WTC11 (cell line): Measurements from ENCODE around the gene PABPN1L. TPM values are rescaled to one million over a fixed set of nuclear protein-coding genes. Genes with fewer than 3 reads are reported as not detected.

Source experiments
- ATAC-seq: fragments of 200-7000 bp; cut with Tn5 transposase; 2 replicates; pipeline ENCODE4 v1.10.0; 2021; ENCODE audit warnings: mild to moderate bottlenecking, moderate library complexity
- CTCF ChIA-PET: fragments of 300-600 bp; sonication (Branson Sonifier 250); formaldehyde crosslinking; loops from one replicate; lab custom pipeline; 2021; ENCODE audit warnings: antibody characterized with exemption; lab: Charles Lee
- POLR2A ChIA-PET: fragments of 350-600 bp; sonication (Branson Sonifier 250); formaldehyde crosslinking; loops from one replicate; lab custom pipeline; 2021; ENCODE audit warnings: antibody characterized with exemption; lab: Charles Lee
- DNase-seq: peaks from one replicate; pipeline ENCODE4 v3.0.0; 2021; ENCODE audit warnings: low spot score
- H3K27ac Mint-ChIP-seq: 2 replicates; pipeline ENCODE4 v1.8.0; 2021; ENCODE audit warnings: mixed read lengths
- H3K27me3 Mint-ChIP-seq: 2 replicates; pipeline ENCODE4 v1.8.0; 2021; ENCODE audit warnings: low read depth, mild to moderate bottlenecking, moderate library complexity, mixed read lengths
- H3K36me3 Mint-ChIP-seq: 2 replicates; pipeline ENCODE4 v1.8.0; 2021; ENCODE audit warnings: mixed read lengths
- H3K4me1 Mint-ChIP-seq: 2 replicates; pipeline ENCODE4 v1.8.0; 2022; ENCODE audit warnings: mixed read lengths
- H3K4me3 Mint-ChIP-seq: 2 replicates; pipeline ENCODE4 v1.8.0; 2021; ENCODE audit warnings: mild to moderate bottlenecking, moderate library complexity, mixed read lengths
- H3K9me3 Mint-ChIP-seq: 2 replicates; pipeline ENCODE4 v1.8.0; 2021; ENCODE audit warnings: mixed read lengths
- CREB1 ChIP-seq: sonication (generic); formaldehyde crosslinking; IDR thresholded peaks from 2 replicates; pipeline ENCODE4 v1.8.0; 2023; ENCODE audit warnings: mild to moderate bottlenecking, missing genetic modification reagents
- FOXJ3 ChIP-seq: sonication (generic); formaldehyde crosslinking; IDR thresholded peaks from 2 replicates; pipeline ENCODE4 v1.9.0; 2021; ENCODE audit warnings: missing genetic modification reagents, mild to moderate bottlenecking, borderline replicate concordance
- GABPB1 ChIP-seq: sonication (generic); formaldehyde crosslinking; IDR thresholded peaks from 2 replicates; pipeline ENCODE4 v1.8.1; 2023; ENCODE audit warnings: mild to moderate bottlenecking, missing genetic modification reagents
- GRHL2 ChIP-seq: fragments of 250-450 bp; sonication (Bioruptor Pico); IDR thresholded peaks from 2 replicates; pipeline ENCODE4 v1.8.0; 2022; ENCODE audit warnings: mild to moderate bottlenecking, moderate library complexity; ENCODE audit not compliant: insufficient replicate concordance, severe bottlenecking
- HMGA2 ChIP-seq: fragments of 250-450 bp; sonication (Bioruptor Pico); IDR thresholded peaks from 2 replicates; pipeline ENCODE4 v1.4.0; 2021; ENCODE audit warnings: mild to moderate bottlenecking, moderate library complexity
- KAT7 ChIP-seq: sonication (generic); formaldehyde crosslinking; IDR thresholded peaks from 2 replicates; pipeline ENCODE4 v1.8.1; 2023; ENCODE audit warnings: missing genetic modification reagents, mild to moderate bottlenecking, borderline replicate concordance
- MXD4 ChIP-seq: fragments of 250-450 bp; sonication (Bioruptor Pico); IDR thresholded peaks from 2 replicates; pipeline ENCODE4 v1.8.0; 2021; ENCODE audit warnings: mild to moderate bottlenecking, moderate library complexity, borderline replicate concordance
- MYBL2 ChIP-seq: sonication (generic); formaldehyde crosslinking; IDR thresholded peaks from 2 replicates; pipeline ENCODE4 v1.8.1; 2023; ENCODE audit warnings: mild to moderate bottlenecking, moderate library complexity, missing genetic modification reagents
- NR3C1 ChIP-seq: sonication (generic); formaldehyde crosslinking; conservative IDR thresholded peaks from 2 replicates; pipeline ENCODE4 v1.8.1; 2023; ENCODE audit warnings: low read depth, mild to moderate bottlenecking, missing genetic modification reagents
- SMAD3 ChIP-seq: sonication (generic); formaldehyde crosslinking; IDR thresholded peaks from 2 replicates; pipeline ENCODE4 v1.8.0; 2022; ENCODE audit warnings: missing genetic modification reagents, mild to moderate bottlenecking, borderline replicate concordance
- ZNF232 ChIP-seq: sonication (generic); formaldehyde crosslinking; IDR thresholded peaks from 2 replicates; pipeline ENCODE4 v1.8.0; 2022; ENCODE audit warnings: mild to moderate bottlenecking, missing genetic modification reagents
- ZNF423 ChIP-seq: fragments of 250-450 bp; sonication (Bioruptor Pico); IDR thresholded peaks from 2 replicates; pipeline ENCODE4 v2.1.2; 2022; ENCODE audit warnings: mild to moderate bottlenecking, moderate library complexity
- total RNA-seq: library from RNA; stranded (reverse); gene quantifications from 3 replicates; pipeline ENCODE4 v1.2.3, GENCODE V29; 2021
- TF ChIP-seq, protein P1 (sequence below): sonication (generic); formaldehyde crosslinking; IDR thresholded peaks from 2 replicates; pipeline ENCODE4 v1.8.0; 2022; ENCODE audit warnings: mild to moderate bottlenecking, missing genetic modification reagents
- TF ChIP-seq, protein P2 (sequence below): sonication (generic); formaldehyde crosslinking; IDR thresholded peaks from 2 replicates; pipeline ENCODE4 v1.8.1; 2022; ENCODE audit warnings: missing genetic modification reagents, borderline replicate concordance
- TF ChIP-seq, protein P3 (sequence below): sonication (generic); formaldehyde crosslinking; IDR thresholded peaks from 2 replicates; pipeline ENCODE4 v1.8.0; 2022; ENCODE audit warnings: missing genetic modification reagents
- TF ChIP-seq, protein P4 (sequence below): sonication (generic); formaldehyde crosslinking; IDR thresholded peaks from 2 replicates; pipeline ENCODE4 v1.8.0; 2022; ENCODE audit warnings: mild to moderate bottlenecking, missing genetic modification reagents
- TF ChIP-seq, protein P5 (sequence below): sonication (generic); formaldehyde crosslinking; conservative IDR thresholded peaks from 2 replicates; pipeline ENCODE4 v1.8.1; 2022; ENCODE audit warnings: mild to moderate bottlenecking, missing genetic modification reagents

The PABPN1L gene
- total RNA-seq, 1 experiment from 2014 or later = not detected

DNA sequence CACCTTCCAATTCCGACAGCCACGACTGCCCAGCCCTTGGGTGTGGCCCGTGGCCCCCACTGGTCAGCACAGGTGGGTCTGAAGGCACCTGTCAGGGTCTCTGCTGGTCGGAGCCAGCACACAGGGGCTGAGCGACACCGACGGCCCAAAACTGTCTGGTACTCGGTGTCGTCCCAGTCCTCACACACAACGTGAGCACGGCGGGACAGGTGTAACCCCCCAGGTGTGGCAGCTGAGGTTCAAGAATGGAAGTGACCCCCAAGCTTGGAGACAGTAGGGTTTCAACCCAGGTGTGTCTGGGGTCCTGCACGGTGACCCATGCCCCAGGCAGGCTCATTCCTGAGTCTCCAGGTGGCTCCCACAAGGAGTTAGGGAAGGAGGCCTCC is 10.7 kb downstream of the PABPN1L start:
- Mint-ChIP-seq H3K4me3 (peak overlapping the region; percentile 72), H3K9me3 (no peaks in the 10 kb centered on the region; the same call in 1 of the 2 replicates), H3K4me1 (peaks cover 20% of the 10 kb centered on the region), H3K27me3 (no peaks in the 10 kb centered on the region), H3K27ac (no peak overlapping the region), H3K36me3 (peaks cover 36% of the 10 kb centered on the region)
- POLR2A ChIA-PET = no interaction called here
- CTCF ChIA-PET = interaction anchor here (1.1 to 1.8 kb wide), 3 partner anchors 21 to 118 kb away, joined by 4 to 8 read pairs (median 5); no protein-coding TSS in a partner anchor
- DNase-seq (no peak), ATAC-seq (no peak)
- TF ChIP-seq FOXJ3 (CRISPR knock-in tag) = no peak
- no peak for TF ChIP-seq SMAD3 (CRISPR knock-in tag)
- no peak for TF ChIP-seq CREB1 (CRISPR knock-in tag)
- no peak for TF ChIP-seq GABPB1 (CRISPR knock-in tag)
- no peak for TF ChIP-seq MXD4 (CRISPR knock-in tag)
- TF ChIP-seq MYBL2 = no peak
- TF ChIP-seq, protein P1, sequence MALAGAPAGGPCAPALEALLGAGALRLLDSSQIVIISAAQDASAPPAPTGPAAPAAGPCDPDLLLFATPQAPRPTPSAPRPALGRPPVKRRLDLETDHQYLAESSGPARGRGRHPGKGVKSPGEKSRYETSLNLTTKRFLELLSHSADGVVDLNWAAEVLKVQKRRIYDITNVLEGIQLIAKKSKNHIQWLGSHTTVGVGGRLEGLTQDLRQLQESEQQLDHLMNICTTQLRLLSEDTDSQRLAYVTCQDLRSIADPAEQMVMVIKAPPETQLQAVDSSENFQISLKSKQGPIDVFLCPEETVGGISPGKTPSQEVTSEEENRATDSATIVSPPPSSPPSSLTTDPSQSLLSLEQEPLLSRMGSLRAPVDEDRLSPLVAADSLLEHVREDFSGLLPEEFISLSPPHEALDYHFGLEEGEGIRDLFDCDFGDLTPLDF (CRISPR knock-in tag) = no peak
- TF ChIP-seq ZNF423 (CRISPR knock-in tag) = no peak
- no peak for TF ChIP-seq HMGA2 (CRISPR knock-in tag)
- TF ChIP-seq, protein P2, sequence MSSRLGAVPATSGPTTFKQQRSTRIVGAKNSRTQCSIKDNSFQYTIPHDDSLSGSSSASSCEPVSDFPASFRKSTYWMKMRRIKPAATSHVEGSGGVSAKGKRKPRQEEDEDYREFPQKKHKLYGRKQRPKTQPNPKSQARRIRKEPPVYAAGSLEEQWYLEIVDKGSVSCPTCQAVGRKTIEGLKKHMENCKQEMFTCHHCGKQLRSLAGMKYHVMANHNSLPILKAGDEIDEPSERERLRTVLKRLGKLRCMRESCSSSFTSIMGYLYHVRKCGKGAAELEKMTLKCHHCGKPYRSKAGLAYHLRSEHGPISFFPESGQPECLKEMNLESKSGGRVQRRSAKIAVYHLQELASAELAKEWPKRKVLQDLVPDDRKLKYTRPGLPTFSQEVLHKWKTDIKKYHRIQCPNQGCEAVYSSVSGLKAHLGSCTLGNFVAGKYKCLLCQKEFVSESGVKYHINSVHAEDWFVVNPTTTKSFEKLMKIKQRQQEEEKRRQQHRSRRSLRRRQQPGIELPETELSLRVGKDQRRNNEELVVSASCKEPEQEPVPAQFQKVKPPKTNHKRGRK (CRISPR knock-in tag) = no peak

DNA sequence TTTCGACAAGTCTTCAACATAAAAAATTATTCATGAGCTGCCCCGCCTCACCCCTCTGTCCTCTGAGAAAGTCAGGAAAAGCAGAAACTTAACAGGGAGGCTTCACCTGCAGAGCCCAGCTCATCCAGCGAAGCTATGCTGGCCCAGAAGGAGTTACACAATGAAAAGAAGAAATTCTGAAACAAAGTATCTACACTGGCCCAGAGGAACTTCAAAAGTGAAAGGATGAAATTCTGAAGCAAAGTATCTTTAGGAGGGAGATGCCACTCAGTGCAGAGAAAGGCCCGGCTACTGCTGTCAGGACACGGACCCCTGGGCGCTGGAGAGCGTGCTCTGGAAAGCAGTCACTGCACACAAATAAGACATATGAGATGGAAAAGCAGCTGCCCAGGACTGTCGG is 11.3 kb downstream of the PABPN1L start:
- H3K27me3 Mint-ChIP-seq = no peaks in the 10 kb centered on the region
- H3K4me3 Mint-ChIP-seq = peak overlapping the region; percentile 64
- ATAC-seq (no peak), DNase-seq (no peak)
- peaks cover 20% of the 10 kb centered on the region for H3K4me1 Mint-ChIP-seq
- POLR2A ChIA-PET = no interaction called here
- TF ChIP-seq, protein P3, sequence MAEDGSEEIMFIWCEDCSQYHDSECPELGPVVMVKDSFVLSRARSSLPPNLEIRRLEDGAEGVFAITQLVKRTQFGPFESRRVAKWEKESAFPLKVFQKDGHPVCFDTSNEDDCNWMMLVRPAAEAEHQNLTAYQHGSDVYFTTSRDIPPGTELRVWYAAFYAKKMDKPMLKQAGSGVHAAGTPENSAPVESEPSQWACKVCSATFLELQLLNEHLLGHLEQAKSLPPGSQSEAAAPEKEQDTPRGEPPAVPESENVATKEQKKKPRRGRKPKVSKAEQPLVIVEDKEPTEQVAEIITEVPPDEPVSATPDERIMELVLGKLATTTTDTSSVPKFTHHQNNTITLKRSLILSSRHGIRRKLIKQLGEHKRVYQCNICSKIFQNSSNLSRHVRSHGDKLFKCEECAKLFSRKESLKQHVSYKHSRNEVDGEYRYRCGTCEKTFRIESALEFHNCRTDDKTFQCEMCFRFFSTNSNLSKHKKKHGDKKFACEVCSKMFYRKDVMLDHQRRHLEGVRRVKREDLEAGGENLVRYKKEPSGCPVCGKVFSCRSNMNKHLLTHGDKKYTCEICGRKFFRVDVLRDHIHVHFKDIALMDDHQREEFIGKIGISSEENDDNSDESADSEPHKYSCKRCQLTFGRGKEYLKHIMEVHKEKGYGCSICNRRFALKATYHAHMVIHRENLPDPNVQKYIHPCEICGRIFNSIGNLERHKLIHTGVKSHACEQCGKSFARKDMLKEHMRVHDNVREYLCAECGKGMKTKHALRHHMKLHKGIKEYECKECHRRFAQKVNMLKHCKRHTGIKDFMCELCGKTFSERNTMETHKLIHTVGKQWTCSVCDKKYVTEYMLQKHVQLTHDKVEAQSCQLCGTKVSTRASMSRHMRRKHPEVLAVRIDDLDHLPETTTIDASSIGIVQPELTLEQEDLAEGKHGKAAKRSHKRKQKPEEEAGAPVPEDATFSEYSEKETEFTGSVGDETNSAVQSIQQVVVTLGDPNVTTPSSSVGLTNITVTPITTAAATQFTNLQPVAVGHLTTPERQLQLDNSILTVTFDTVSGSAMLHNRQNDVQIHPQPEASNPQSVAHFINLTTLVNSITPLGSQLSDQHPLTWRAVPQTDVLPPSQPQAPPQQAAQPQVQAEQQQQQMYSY (CRISPR knock-in tag) = no peak
- TF ChIP-seq KAT7 (CRISPR knock-in tag) (no peak), GRHL2 (CRISPR knock-in tag) (no peak), NR3C1 (no peak), ZNF232 (no peak), GABPB1 (CRISPR knock-in tag) (no peak)
- TF ChIP-seq, protein P4, sequence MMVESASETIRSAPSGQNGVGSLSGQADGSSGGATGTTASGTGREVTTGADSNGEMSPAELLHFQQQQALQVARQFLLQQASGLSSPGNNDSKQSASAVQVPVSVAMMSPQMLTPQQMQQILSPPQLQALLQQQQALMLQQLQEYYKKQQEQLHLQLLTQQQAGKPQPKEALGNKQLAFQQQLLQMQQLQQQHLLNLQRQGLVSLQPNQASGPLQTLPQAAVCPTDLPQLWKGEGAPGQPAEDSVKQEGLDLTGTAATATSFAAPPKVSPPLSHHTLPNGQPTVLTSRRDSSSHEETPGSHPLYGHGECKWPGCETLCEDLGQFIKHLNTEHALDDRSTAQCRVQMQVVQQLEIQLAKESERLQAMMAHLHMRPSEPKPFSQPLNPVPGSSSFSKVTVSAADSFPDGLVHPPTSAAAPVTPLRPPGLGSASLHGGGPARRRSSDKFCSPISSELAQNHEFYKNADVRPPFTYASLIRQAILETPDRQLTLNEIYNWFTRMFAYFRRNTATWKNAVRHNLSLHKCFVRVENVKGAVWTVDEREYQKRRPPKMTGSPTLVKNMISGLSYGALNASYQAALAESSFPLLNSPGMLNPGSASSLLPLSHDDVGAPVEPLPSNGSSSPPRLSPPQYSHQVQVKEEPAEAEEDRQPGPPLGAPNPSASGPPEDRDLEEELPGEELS = no peak
- TF ChIP-seq, protein P5, sequence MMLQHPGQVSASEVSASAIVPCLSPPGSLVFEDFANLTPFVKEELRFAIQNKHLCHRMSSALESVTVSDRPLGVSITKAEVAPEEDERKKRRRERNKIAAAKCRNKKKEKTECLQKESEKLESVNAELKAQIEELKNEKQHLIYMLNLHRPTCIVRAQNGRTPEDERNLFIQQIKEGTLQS (CRISPR knock-in tag) = no peak
- no peaks in the 10 kb centered on the region; the same call in 1 of the 2 replicates for H3K9me3 Mint-ChIP-seq
- H3K36me3 Mint-ChIP-seq = peaks cover 34% of the 10 kb centered on the region
- no peak overlapping the region; the same call in 1 of the 2 replicates for H3K27ac Mint-ChIP-seq
- CTCF ChIA-PET = interaction anchor here (1.1 kb wide), 1 partner anchor 40 kb away, joined by 5 read pairs; no protein-coding TSS in a partner anchor
